Measurements from ENCODE around the gene ARHGAP19. TPM values are rescaled to one million over a fixed set of nuclear protein-coding genes. Genes with fewer than 3 reads are reported as not detected.

ARHGAP19 gene
- total RNA-seq, 4 donors from 2014 or later, result 3.7 to 15.4 (median 7.5) TPM

DNA sequence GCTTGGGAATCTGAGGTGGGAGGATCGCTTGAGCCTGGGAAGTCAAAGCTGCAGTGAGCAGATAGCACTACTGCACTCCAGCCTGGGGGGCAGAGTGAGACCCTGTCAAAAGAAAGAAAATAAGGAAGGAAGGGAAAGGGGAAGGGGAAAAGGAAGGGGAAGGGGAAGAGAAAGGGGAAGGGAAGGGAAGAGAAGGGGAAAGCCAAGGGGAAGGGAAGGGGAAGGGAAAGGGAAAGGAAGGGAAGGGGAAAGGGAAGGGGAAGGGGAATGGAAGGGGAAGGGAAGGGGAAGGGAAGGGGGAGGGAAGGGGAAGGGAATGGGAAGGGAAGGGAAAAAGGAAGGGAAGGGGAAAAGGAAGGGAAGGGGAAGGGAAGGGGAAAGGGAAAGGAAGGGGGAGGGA, 41.5 kb downstream of the ARHGAP19 start:
- no peak for TF ChIP-seq POLR2A (IDR thresholded peaks at IDR 0.05)
- TF ChIP-seq, protein P1, sequence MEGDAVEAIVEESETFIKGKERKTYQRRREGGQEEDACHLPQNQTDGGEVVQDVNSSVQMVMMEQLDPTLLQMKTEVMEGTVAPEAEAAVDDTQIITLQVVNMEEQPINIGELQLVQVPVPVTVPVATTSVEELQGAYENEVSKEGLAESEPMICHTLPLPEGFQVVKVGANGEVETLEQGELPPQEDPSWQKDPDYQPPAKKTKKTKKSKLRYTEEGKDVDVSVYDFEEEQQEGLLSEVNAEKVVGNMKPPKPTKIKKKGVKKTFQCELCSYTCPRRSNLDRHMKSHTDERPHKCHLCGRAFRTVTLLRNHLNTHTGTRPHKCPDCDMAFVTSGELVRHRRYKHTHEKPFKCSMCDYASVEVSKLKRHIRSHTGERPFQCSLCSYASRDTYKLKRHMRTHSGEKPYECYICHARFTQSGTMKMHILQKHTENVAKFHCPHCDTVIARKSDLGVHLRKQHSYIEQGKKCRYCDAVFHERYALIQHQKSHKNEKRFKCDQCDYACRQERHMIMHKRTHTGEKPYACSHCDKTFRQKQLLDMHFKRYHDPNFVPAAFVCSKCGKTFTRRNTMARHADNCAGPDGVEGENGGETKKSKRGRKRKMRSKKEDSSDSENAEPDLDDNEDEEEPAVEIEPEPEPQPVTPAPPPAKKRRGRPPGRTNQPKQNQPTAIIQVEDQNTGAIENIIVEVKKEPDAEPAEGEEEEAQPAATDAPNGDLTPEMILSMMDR (IDR thresholded peaks at IDR 0.05), result no peak
- intact Hi-C loops (cut with DNase I), result no loop called here
- no peaks in the 10 kb centered on the region for H3K4me1 ChIP-seq
- H3K27me3 ChIP-seq, result no peaks in the 10 kb centered on the region
- DNase-seq, result no peak
- WGBS, 2 donors, result 100% methylated on average over 1 of the region's 1 CpG
- no peak overlapping the region for H3K4me3 ChIP-seq
- H3K27ac ChIP-seq, result no peak overlapping the region
- peaks cover 0 to 63% (median 0%) of the 10 kb centered on the region in 3 donors for H3K36me3 ChIP-seq
- no peaks in the 10 kb centered on the region for H3K9me3 ChIP-seq

DNA sequence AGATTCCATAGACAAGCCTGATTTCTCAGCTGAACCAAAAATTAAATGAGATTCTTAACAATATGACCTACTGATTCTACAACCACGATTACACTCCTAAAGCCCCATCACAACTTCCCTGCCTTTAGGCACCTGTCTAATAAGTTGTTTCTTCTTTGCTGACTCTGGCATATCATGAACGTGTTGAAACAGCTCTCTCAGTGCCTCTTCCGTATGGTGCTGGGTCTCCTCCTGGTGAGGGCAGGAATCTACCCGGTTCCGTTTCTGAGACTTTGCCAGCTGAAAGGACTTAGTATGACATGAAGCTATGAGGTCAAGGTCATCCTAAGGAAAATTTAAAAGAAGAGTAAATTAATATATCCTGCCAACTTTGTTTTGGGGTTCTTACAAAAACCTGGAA, 48.6 kb downstream of the ARHGAP19 start:
- no peaks in the 10 kb centered on the region for H3K27me3 ChIP-seq
- DNase-seq, result no peak

GRCh38 chr10:97238855-97239254, 53.6 kb downstream of the ARHGAP19 start:
- Histone ChIP-seq H3K36me3 (peaks cover 0 to 54% (median 0%) of the 10 kb centered on the region in 3 donors), H3K4me3 (no peak overlapping the region), H3K4me1 (peaks cover 0 to 7% (median 0%) of the 10 kb centered on the region in 3 donors), H3K27ac (no peak overlapping the region), H3K27me3 (no peaks in the 10 kb centered on the region), H3K9me3 (no peaks in the 10 kb centered on the region)
- TF ChIP-seq, protein P1 (IDR thresholded peaks at IDR 0.05), result no peak
- intact Hi-C loops (cut with DNase I), result no loop called here
- DNase-seq, result no peak
- WGBS, 2 donors, result 89 to 100% methylated on average over 5 of the region's 5 CpGs

More for the DNA sequence above, 48.6 kb downstream of the ARHGAP19 start:
- WGBS, 2 donors, result 47 to 78% methylated on average over 5 of the region's 5 CpGs
- Histone ChIP-seq H3K9me3 (no peaks in the 10 kb centered on the region), H3K4me3 (no peak overlapping the region), H3K36me3 (peaks cover 0 to 54% (median 0%) of the 10 kb centered on the region in 3 donors), H3K4me1 (peaks cover 0 to 18% (median 0%) of the 10 kb centered on the region in 3 donors), H3K27ac (peak overlapping the region in 2 of 4 donors; percentile 11 to 60)
- intact Hi-C loops (cut with DNase I), result no loop called here
- TF ChIP-seq, protein P1 (IDR thresholded peaks at IDR 0.05), result peak in 1 of 6 experiments; percentile 28
- no peak for TF ChIP-seq POLR2A (IDR thresholded peaks at IDR 0.05)

DNA sequence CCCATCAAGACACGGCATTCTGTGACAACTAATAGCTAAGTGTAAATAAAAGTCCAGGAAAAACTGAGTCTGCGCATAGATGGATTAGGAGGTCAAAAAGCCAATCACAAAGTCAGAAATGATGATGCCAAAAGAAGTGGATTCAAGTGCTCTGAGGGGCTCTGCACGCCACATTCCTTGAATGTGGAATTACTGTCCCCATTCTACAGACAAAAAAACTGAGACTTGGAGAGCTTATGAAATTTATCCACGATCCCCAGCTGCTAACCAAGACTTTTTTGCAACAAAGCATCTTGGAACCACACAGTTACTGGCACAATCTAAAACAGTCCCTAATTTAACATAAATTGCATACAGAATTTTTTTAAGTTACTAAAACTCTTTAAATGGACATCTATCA, 57.1 kb downstream of the ARHGAP19 start:
- TF ChIP-seq, protein P1 (IDR thresholded peaks at IDR 0.05), result no peak
- no peak for TF ChIP-seq POLR2A (IDR thresholded peaks at IDR 0.05)
- no peak overlapping the region for H3K27ac ChIP-seq
- 88 to 95% methylated on average over 4 of the region's 4 CpGs for WGBS, 2 donors
- H3K9me3 ChIP-seq, result no peaks in the 10 kb centered on the region
- DNase-seq, result no peak
- H3K27me3 ChIP-seq, result no peaks in the 10 kb centered on the region
- no peaks in the 10 kb centered on the region for H3K4me1 ChIP-seq
- intact Hi-C loops (cut with DNase I), result no loop called here
- no peak overlapping the region for H3K4me3 ChIP-seq
- peaks cover 0 to 50% (median 0%) of the 10 kb centered on the region in 3 donors for H3K36me3 ChIP-seq

- intact Hi-C loops (cut with DNase I), result no loop called here
- H3K4me3 ChIP-seq, result no peak overlapping the region
- H3K27me3 ChIP-seq, result no peaks in the 10 kb centered on the region
- TF ChIP-seq, protein P1 (IDR thresholded peaks at IDR 0.05), result peak in 5 of 6 experiments; percentile 16 to 60 (median 46)
- TF ChIP-seq POLR2A (IDR thresholded peaks at IDR 0.05), result no peak
- no peak overlapping the region for H3K27ac ChIP-seq
- no peaks in the 10 kb centered on the region for H3K9me3 ChIP-seq
- peaks cover 0 to 57% (median 0%) of the 10 kb centered on the region in 3 donors for H3K36me3 ChIP-seq
- no peaks in the 10 kb centered on the region for H3K4me1 ChIP-seq
- no peak for DNase-seq
- 40 to 50% methylated on average over 1 of the region's 1 CpG for WGBS, 2 donors
Observed at GRCh38 chr10:97234400-97234799, 58.0 kb downstream of the ARHGAP19 start.

Measured in esophagus squamous epithelium (tissue), 5 donors.